Ishikawa (cell line): Measurements from ENCODE around the gene ADAP1.

Experiments used
- CEBPB ChIP-seq: IDR thresholded peaks from 2 replicates; pipeline ENCODE4 v1.6.1; 2012
- CREB1 ChIP-seq: IDR thresholded peaks from 2 replicates; pipeline ENCODE4 v1.6.1; 2012; ENCODE audit warnings: low read depth
- EGR1 ChIP-seq: IDR thresholded peaks from 2 replicates; pipeline ENCODE4 v1.6.1; 2012
- EP300 ChIP-seq: IDR thresholded peaks from 2 replicates; pipeline ENCODE4 v1.6.1; 2012; ENCODE audit warnings: borderline replicate concordance
- FOXM1 ChIP-seq: IDR thresholded peaks from 2 replicates; pipeline ENCODE4 v1.6.1; 2012; ENCODE audit warnings: low read depth, borderline replicate concordance
- MAX ChIP-seq: IDR thresholded peaks from 2 replicates; pipeline ENCODE4 v1.6.1; 2012
- NFIC ChIP-seq: IDR thresholded peaks from 2 replicates; pipeline ENCODE4 v1.6.1; 2012
- RAD21 ChIP-seq: IDR thresholded peaks from 2 replicates; pipeline ENCODE4 v1.6.1; 2012; ENCODE audit warnings: low read depth
- REST ChIP-seq: IDR thresholded peaks from 2 replicates; pipeline ENCODE4 v1.6.1; 2012; ENCODE audit warnings: low read depth, mild to moderate bottlenecking
- TAF1 ChIP-seq: IDR thresholded peaks from 2 replicates; pipeline ENCODE4 v1.6.1; 2012; ENCODE audit warnings: low read depth, mild to moderate bottlenecking
- TCF12 ChIP-seq: IDR thresholded peaks from 2 replicates; pipeline ENCODE4 v1.6.1; 2012; ENCODE audit warnings: low read depth
- TEAD4 ChIP-seq: IDR thresholded peaks from 2 replicates; pipeline ENCODE4 v1.6.1; 2012
- USF1 ChIP-seq: IDR thresholded peaks from 2 replicates; pipeline ENCODE4 v1.6.1; 2012
- YY1 ChIP-seq: IDR thresholded peaks from 2 replicates; pipeline ENCODE4 v1.6.1; 2012; ENCODE audit warnings: low read depth
- ZBTB7A ChIP-seq: IDR thresholded peaks from 2 replicates; pipeline ENCODE4 v1.6.1; 2012; ENCODE audit warnings: low read depth

The ADAP1 gene

GRCh38 chr7:964401-965231, 10.1 kb upstream of the ADAP1 start:
- TF ChIP-seq EGR1 (no peak), EP300 (no peak), RAD21 (peak; percentile 30), MAX (no peak), CEBPB (no peak)

- TF ChIP-seq ZBTB7A (0 out of 2 replicates have a peak, but pooled peaks have one; percentile 38), TEAD4 (no peak)
Measured at GRCh38 chr7:963236-964078, 9.0 kb upstream of the ADAP1 start.

GRCh38 chr7:962401-963081, 8.1 kb upstream of the ADAP1 start:
- TF ChIP-seq TCF12, result no peak
- TF ChIP-seq NFIC, result no peak
- no peak for TF ChIP-seq USF1
- TF ChIP-seq TEAD4, result no peak
- no peak for TF ChIP-seq CEBPB
- no peak for TF ChIP-seq EGR1
- no peak for TF ChIP-seq TAF1
- TF ChIP-seq ZBTB7A, result no peak
- no peak for TF ChIP-seq EP300
- no peak for TF ChIP-seq REST
- TF ChIP-seq YY1, result no peak
- TF ChIP-seq FOXM1, result no peak
- TF ChIP-seq MAX, result no peak
- TF ChIP-seq CREB1, result no peak
- TF ChIP-seq RAD21, result no peak

- no peak for TF ChIP-seq RAD21
- no peak for TF ChIP-seq FOXM1
- no peak for TF ChIP-seq EGR1
- no peak for TF ChIP-seq YY1
- TF ChIP-seq MAX, result no peak
- TF ChIP-seq TCF12, result no peak
- TF ChIP-seq USF1, result no peak
- no peak for TF ChIP-seq REST
- TF ChIP-seq CREB1, result no peak
- no peak for TF ChIP-seq ZBTB7A
- no peak for TF ChIP-seq TAF1
- TF ChIP-seq EP300, result no peak
- TF ChIP-seq NFIC, result no peak
- TF ChIP-seq CEBPB, result no peak
- no peak for TF ChIP-seq TEAD4
Measured at GRCh38 chr7:961546-962400, 7.3 kb upstream of the ADAP1 start.
